ENCODE data around the gene S100A7A. TPM values are rescaled to one million over a fixed set of nuclear protein-coding genes. Genes with fewer than 3 reads are reported as not detected.

The S100A7A gene
- total and polyA plus RNA-seq, 12 donors = not detected

GRCh38 chr1:153400244-153400643 lies 16.1 kb upstream of the S100A7A start:
- DNase-seq (no peak), ATAC-seq (no peak)
- peaks cover 0 to 24% (median 5%) of the 10 kb centered on the region in 7 donors for H3K27me3 ChIP-seq
- peak in 1 of 9 donors; percentile 9 for TF ChIP-seq CTCF (IDR thresholded peaks at IDR 0.05)
- H3K4me3 ChIP-seq = no peak overlapping the region
- WGBS, 2 donors = 62 to 70% methylated on average over 5 of the region's 5 CpGs
- intact Hi-C loops (cut with DNase I) = no loop called here
- no peaks in the 10 kb centered on the region for H3K9me3 ChIP-seq
- H3K27ac ChIP-seq = no peak overlapping the region
- H3K4me1 ChIP-seq = peaks cover 0 to 7% (median 0%) of the 10 kb centered on the region in 9 donors
- no peaks in the 10 kb centered on the region for H3K36me3 ChIP-seq

GRCh38 chr1:153401461-153401860 lies 14.9 kb upstream of the S100A7A start:
- intact Hi-C loops (cut with DNase I) = no loop called here
- H3K36me3 ChIP-seq = no peaks in the 10 kb centered on the region
- H3K27me3 ChIP-seq = peaks cover 0 to 27% (median 7%) of the 10 kb centered on the region in 7 donors
- DNase-seq (no peak), ATAC-seq (no peak)
- H3K4me1 ChIP-seq = peaks cover 0 to 6% (median 0%) of the 10 kb centered on the region in 9 donors
- no peak for TF ChIP-seq CTCF (IDR thresholded peaks at IDR 0.05)
- H3K27ac ChIP-seq = no peak overlapping the region
- no peaks in the 10 kb centered on the region for H3K9me3 ChIP-seq
- H3K4me3 ChIP-seq = no peak overlapping the region
- 87% methylated on average over 9 of the region's 9 CpGs for WGBS, 2 donors

GRCh38 chr1:153402226-153402625 lies 14.1 kb upstream of the S100A7A start:
- Histone ChIP-seq H3K36me3 (no peaks in the 10 kb centered on the region), H3K27ac (no peak overlapping the region), H3K4me3 (no peak overlapping the region), H3K27me3 (peaks cover 0 to 29% (median 14%) of the 10 kb centered on the region in 7 donors), H3K9me3 (no peaks in the 10 kb centered on the region), H3K4me1 (peaks cover 0 to 6% (median 0%) of the 10 kb centered on the region in 9 donors)
- intact Hi-C loops (cut with DNase I) = no loop called here
- 62 to 71% methylated on average over 2 of the region's 2 CpGs for WGBS, 2 donors
- TF ChIP-seq CTCF (IDR thresholded peaks at IDR 0.05) = no peak
- ATAC-seq (no peak), DNase-seq (no peak)

DNA sequence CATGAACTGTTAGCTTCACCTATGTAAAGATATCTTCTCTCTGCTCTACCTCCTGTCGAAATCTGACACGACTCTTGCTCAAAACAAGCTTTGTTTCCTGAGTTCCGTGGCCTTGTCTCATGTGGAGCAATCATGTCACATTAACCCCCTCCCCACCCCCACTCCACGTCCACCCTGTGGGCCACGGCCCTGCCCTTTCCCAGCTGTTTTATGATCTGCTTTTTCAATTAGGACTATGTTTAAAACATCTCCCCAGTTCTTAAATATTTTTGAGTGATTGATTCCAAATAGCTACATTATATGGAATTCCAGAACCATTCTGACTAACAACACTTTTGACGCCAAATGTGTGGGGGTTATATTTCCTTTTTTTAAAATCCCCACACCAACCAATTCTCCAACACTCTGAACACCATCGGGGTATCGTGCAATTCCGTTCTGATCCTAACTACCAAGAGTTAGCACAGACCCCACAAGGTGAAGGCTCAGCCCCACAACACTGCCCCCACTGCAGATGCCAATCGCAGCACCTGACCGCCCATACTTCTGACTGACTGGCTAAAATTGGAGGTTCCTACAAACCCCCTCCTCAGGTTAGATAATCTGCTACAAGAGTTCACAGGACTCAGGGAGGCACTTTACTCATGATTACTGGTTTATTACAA lies 12.8 kb upstream of the S100A7A start:
- DNase-seq = no peak
- peaks cover 0 to 4% (median 0%) of the 10 kb centered on the region in 11 donors for H3K9me3 ChIP-seq
- H3K27me3 ChIP-seq = peaks cover 0 to 31% (median 21%) of the 10 kb centered on the region in 7 donors
- WGBS, 2 donors = 80% methylated on average over 11 of the region's 11 CpGs
- TF ChIP-seq CTCF (IDR thresholded peaks at IDR 0.05) = no peak
- ATAC-seq = no peak
- no peaks in the 10 kb centered on the region for H3K36me3 ChIP-seq
- no peak overlapping the region for H3K4me3 ChIP-seq
- H3K4me1 ChIP-seq = peaks cover 0 to 6% (median 0%) of the 10 kb centered on the region in 9 donors
- intact Hi-C loops (cut with DNase I) = no loop called here
- peak overlapping the region in 1 of 10 donors; percentile 34 for H3K27ac ChIP-seq

All from heart right ventricle (tissue), 16 donors.